ENCODE measurements around the gene MAPK6.

DNA sequence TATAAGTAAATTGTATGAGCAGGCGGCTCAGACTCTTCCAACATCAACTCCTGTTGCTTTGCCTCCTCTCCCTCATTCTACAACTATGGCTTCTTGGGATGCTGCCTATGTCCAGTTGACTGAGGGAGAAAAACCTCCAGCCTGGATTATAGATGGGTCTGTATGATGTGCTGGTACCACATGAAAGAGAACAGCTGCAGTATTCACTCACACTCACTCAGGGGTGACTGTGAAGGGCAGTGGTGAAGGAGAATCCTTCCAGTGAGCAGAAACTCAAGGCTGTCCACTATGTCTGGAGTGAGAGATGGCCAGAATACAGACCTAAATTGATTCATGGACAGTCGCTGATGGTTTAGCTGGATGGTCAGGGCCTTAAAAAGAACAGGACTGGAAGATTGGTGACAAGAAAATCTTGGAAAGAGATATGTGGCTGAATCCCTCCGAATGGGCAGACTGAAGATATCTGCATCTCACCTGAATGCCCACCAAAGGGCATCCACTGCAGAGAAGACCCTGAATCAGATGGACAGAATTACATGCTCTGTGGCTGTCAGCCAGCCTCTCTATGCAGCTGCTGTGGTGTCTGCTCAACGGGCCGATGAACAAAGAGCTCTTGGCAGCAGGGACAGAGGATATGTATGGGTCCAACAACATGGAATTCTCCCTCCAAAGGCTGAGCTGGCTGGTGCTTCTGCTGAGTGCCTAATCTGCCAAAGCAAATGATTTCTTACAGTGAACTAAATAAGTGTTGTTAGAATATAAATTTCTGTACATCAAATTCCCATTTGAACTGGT is 95.4 kb downstream of the MAPK6 start:
- TF ChIP-seq, protein P1, sequence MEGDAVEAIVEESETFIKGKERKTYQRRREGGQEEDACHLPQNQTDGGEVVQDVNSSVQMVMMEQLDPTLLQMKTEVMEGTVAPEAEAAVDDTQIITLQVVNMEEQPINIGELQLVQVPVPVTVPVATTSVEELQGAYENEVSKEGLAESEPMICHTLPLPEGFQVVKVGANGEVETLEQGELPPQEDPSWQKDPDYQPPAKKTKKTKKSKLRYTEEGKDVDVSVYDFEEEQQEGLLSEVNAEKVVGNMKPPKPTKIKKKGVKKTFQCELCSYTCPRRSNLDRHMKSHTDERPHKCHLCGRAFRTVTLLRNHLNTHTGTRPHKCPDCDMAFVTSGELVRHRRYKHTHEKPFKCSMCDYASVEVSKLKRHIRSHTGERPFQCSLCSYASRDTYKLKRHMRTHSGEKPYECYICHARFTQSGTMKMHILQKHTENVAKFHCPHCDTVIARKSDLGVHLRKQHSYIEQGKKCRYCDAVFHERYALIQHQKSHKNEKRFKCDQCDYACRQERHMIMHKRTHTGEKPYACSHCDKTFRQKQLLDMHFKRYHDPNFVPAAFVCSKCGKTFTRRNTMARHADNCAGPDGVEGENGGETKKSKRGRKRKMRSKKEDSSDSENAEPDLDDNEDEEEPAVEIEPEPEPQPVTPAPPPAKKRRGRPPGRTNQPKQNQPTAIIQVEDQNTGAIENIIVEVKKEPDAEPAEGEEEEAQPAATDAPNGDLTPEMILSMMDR (IDR thresholded peaks at IDR 0.05): no peak
- TF ChIP-seq POLR2A (IDR thresholded peaks at IDR 0.05) (no peak), POLR2AphosphoS5 (IDR thresholded peaks at IDR 0.05) (no peak)

Data from breast epithelium (tissue), 3 donors.